GM18867 (cell line): ENCODE data around the gene SMYD2.
A peak's percentile ranks its signal among the peaks of the same experiment; 100 is the strongest.
"Not testable (repeated sequence)": the region's sequence is repeated elsewhere in the genome, so short reads cannot be mapped to it uniquely, and the experiment has no call there.

Experiments
- ATAC-seq: cut with Tn5 transposase; IDR thresholded peaks from one replicate; pipeline ENCODE4 v1.9.1; 2021; ENCODE audit warnings: mild to moderate bottlenecking, moderate library complexity; ENCODE audit not compliant: unreplicated experiment

SMYD2 gene

DNA sequence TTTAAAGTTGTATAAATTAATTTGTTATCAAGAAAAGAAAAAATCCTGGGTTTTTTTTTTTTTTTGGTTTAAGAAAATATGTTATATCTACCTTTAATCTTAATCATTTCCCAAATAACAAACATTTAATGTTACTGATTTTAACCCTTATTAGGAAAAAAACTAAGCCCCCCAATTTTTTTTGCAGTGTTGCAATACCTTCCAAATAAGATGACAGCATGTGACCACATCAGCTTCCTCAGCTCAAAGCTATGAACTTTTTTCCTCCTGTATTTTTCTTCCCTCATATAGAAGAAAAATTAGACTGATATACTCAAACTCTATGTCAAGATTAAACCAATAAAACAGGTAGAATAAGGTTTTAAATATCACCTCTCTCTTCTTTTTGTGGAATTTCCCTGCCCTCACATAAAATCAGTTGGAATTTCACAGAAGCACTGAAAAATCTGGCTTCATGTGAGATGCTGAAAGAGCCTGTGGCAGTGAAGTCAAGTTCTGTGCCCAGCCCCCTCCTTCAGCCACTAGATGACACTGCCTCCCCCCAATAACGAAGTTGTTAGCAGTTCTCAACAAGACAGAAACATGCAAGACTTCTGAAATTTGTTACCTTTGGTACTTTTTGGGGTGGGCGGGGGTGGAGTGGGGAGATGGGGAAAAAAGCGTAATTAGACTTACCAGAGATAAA is 9.6 kb upstream of the SMYD2 start:
- ATAC-seq = no peak

- no peak for ATAC-seq
Observed at GRCh38 chr1:214271995-214272731, 8.8 kb upstream of the SMYD2 start.

DNA sequence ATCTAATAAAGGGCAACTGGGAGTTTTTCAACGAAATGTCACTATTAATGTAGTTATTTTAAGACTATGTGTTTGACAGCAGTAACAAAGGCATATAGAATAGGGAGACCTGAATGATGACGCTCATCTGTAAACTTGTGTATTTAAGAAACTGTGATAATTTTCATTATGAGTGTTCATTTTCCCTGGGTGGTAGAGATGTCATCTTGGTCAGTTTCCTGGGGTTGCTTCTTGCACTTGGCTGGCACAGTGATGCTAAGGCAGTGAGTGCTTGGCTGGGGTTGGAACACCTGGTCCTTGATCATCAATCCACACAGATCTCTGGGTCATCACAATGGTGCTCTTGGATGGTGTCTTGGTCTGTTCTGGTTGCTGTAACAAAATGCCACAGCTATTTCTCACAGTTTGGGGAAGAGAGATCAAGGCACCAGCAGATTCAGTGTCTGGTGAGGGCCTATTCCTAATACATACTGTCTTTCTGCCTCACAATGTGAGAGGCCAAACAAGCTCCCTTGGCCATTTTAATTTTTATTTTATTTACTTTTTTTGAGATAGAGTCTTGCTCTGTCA is 7.9 kb upstream of the SMYD2 start:
- no peak for ATAC-seq

DNA sequence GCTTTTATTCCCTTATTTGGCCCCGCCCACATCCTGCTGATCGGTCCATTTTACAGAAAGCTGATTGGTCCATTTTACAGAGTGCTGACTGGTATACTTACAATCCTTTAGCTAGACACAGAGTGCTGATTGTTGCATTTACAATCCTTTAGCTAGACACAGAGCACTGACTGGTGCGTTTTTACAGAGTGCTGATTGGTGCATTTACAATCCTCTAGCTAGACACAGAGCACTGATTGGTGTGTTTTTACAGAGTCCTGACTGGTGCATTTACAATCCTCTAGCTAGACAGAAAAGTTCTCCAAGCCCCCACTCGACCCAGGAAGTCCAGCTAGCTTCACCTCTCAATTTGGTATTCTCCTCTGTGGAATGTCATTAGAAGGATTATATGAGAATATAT is 5.3 kb upstream of the SMYD2 start:
- not testable (repeated sequence) for ATAC-seq

GRCh38 chr1:214276786-214277185 is 4.2 kb upstream of the SMYD2 start:
- no peak for ATAC-seq

GRCh38 chr1:214277704-214278635 is 3.0 kb upstream of the SMYD2 start:
- no peak for ATAC-seq

DNA sequence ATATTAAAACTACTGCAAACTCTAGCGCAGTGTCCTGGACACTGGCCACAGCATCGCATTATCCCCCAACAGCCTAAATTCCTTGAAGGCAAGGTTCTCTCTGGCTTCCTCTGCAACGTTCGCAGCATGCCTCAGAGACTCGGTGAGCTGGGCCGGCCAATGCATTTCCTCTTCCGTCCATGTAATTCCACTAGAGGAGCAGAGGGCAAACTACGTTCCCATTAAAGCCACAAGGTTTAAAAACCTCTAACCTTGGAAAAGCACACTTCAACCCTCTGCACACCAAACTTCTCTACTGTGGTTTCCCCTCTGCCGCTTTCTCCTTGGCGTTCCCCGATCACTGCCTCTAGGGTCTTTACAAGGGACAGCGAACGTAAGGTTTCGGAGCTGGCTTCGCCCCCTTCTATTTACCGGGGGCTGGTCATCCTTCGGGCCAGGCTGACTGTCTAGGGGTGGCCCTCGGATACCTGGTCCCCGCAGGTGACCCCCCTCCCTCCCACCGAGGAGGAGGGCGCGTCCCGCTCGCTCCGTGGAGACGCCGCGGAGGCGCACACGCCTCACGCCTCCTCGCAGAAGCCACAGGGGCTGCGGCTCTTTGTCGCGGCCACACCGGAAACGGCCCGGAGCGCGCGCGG is 456 bp upstream of the SMYD2 start:
- ATAC-seq = peak; percentile 62

DNA sequence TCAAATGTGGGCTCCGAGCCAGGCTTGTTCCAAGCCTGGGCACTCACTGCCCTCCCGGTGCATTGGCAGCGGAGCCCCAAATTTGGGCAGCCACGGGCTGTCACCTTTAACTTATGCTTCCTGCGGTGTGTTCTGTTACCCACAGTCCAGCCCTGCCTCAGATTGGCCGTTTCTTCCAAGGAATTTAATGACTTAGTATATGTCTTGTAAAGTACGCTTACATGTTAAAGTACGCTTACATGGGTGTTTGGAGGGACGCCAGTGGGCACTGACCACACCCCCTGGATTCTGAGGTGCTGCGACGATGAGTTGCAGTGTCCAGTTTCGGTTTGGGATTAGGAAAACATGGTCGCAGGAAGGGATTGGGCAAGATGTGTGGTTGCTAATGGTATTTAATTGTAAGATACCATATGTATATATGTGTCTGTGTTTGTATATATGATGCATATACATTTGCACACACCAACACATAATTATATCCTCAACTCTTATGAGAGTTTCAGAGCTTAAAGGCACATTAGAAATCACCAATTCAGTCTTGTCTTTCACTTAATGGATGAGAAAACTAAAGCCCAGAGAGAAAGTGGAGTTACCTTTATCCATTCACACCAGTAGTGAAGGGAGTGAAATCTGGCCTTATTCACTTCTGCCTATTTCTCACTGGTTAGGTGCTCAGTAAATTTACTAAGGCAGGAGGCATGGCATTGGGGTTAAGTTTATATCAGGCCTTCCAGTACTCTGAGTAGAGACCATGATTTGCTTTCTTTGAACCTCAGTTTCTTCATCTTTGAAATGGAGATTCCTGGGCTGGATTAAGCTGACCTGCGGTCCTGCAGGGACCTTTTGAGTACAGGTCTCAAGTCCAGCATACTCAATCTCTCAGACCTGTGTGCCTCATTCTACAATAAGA is 1.0 kb downstream of the SMYD2 start:
- no peak for ATAC-seq

DNA sequence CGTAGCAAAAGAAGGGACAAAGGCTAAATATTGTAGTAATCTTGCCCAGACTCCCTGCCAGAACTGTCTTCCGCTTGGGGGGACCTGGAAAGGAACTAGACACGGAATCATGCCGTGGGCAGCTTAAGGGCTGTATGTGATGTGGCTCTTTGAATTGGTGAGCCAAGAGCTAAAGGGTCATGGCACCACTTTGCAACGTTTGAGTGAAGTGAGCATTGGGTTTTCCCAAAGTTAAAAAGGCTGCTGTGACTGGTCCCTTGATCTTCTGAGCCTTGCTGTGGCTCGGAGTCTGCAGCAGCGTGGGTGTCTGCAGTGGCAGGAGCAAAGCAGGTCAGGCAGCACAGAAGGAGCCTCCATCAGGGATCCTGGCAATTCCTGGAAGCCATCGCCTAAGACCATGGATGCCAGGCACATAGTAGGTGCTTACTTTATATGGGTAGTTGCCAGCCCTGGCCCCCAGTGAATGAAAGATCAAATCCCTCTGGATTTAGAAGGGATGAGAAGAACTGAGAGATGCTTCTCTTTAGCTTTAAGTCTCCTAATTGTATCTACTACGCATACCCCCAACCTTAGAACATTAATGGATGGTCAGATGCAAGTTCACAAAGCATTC is 1.8 kb downstream of the SMYD2 start:
- no peak for ATAC-seq

DNA sequence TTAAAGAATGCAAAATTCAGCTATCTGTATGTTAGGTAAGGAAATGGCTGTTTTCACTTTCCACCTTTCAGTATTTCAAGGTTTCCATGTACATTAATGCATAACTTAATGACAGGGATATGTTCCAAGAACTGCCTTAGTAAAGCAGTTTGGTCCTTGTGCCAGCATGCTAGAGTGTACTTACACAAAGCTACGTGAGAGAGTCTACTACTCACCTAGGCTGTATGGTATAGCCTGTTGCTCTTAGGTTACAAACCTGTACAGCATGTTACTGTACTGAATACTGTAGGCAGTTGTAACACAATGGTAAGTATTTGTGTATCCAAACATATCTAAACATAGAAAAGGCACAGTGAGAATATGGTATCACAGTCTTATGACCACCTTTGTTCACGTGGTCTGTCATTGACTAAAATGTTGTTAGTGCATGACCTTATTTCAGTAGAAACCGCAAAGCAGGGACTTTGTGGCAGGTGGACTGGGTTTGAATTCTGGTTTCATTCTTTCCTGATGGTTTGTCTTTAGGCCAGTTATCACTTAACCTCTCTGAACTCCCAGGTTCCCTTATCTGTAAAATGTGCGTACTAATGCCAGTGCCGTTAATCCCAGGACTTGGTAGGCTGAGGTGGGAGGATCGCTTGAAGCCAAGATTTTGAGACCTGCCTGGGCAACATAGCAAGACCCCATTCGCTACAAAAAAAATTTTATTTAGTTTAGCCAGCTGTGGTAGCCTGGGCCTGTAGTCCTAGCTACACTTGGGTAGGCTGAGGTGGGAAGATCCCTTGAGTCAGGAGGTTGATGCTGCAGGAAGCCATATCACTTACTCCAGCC is 4.9 kb downstream of the SMYD2 start:
- no peak for ATAC-seq

GRCh38 chr1:214287884-214288283 is 6.9 kb downstream of the SMYD2 start:
- ATAC-seq = no peak

DNA sequence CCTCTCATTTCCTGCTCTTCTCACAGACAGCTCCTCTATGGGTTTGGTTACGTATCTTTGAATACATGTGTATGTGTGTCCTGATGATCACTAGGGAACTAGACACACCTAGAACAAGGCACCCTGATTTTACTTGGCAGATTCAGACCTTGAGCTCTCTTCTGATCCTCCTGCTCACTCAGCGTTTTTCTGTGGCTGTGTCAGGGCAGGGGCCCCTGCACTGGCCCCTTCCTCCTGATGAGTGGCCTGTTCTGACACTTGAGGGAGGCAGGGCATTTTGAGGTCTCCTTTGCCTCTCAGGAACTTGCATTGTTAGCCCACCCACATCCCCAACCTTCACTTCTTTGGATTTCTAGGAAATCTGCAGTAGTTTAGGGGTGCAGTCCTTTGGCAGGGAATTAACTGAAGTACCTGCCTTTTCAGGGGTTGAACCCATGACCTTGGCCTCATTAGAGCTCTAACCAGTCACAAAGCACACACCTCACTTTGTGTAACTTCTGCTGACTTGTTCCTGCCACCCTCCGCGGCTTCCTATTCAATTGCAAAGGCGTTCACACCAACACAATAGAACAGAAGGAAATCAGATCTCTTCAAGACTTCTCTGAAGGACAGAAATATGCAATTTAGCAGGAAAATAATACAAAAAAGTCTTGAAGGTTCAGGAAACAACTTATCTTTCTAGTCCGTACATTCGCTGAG is 8.8 kb downstream of the SMYD2 start:
- no peak for ATAC-seq

GRCh38 chr1:214290424-214291037 is 9.6 kb downstream of the SMYD2 start:
- no peak for ATAC-seq

GRCh38 chr1:214292322-214292721 is 11.4 kb downstream of the SMYD2 start:
- no peak for ATAC-seq

DNA sequence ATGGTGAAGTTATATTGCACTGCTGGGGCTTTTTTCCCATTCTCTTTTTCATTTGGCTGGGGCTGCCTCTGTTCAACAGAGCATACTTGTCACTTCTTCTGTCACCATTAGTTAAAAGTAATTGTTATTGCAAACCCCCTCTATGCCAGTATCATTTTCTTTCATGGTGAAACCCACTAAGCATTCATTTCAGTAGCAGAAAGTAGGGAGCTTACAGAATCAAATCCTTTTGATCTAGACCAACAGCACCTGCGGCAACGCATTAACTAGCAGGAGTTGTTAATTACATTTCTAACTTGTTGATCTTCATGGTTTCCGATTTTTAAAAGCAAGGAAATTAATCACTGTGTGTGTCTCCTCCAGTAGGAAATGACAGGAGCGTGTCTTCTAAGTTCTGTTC is 15.0 kb downstream of the SMYD2 start:
- ATAC-seq = no peak

DNA sequence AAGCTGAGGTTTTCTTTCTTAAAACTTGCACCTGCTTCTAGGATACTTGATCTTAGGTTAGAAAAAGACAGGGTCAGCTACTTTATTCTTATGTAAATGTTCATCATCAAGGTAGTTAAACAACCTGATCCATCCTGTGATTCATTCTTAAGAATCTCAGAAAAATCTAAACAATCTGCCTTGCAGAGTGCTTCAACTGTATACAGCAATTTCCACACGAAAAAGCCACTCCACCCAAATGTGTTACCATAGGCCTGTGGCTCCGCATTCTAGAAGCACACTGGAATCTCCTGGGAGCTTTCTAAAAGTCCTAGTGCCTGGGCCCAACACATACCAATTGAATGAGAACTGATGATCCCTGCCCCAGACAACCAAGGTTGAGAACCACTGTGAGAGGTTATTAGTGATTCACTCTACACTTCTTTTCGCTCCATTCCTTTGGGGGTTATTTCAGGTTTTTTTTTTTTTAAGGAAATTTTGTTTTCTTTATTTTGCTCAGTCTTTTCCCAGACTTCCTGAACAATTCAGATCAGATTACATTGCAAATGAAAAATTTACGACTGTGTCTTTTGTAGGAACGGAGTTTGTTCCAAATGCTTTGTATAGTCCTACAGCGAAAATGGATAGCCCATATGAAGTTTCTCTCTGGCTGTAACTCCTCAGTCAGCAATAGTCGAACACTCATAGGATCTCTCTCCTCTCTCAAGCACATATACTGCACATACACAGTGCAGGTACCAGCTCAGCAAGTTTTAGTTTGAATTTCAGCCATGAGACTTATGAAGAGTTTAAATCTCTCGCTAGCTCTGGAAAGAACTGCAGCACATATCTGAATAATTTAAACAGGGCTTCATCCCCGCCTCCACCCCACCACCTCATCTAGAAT is 16.1 kb downstream of the SMYD2 start:
- ATAC-seq = no peak
